Thymus (tissue), 14 donors: ENCODE measurements around the gene PATL2. TPM values are rescaled to one million over a fixed set of nuclear protein-coding genes. Genes with fewer than 3 reads are reported as not detected.
A peak's percentile ranks its signal among the peaks of the same experiment; 100 is the strongest.
"Not testable (repeated sequence)": the region's sequence is repeated elsewhere in the genome, so short reads cannot be mapped to it uniquely, and the experiment has no call there.

Experiments
- DNase-seq, 9 donors: peaks; one replicate each; pipeline ENCODE4 v3.0.0-alpha.2; 2013; ENCODE audit warnings: low spot score in 9 of 9, low read depth in 6 of 9, missing footprints in 1 of 9
- H3K27ac ChIP-seq, 2 donors: one replicate each; pipeline ENCODE4 v1.5.1; 2013; ENCODE audit warnings: control low read depth in 1 of 2, low read depth in 1 of 2, low read length in 1 of 2, mild to moderate bottlenecking in 1 of 2, moderate library complexity in 1 of 2
- H3K27me3 ChIP-seq, 2 donors: one replicate each; pipeline ENCODE4 v1.5.1; 2013; ENCODE audit warnings: low read length in 1 of 2; ENCODE audit not compliant: control insufficient read depth in 2 of 2, insufficient read depth in 1 of 2
- H3K36me3 ChIP-seq, 2 donors: one replicate each; pipeline ENCODE4 v1.5.1; 2013; ENCODE audit warnings: low read length in 1 of 2, mild to moderate bottlenecking in 1 of 2, moderate library complexity in 1 of 2; ENCODE audit not compliant: control insufficient read depth in 2 of 2, insufficient read depth in 2 of 2
- H3K4me1 ChIP-seq, 2 donors: one replicate each; pipeline ENCODE4 v1.5.1; 2013; ENCODE audit warnings: low read length in 2 of 2; ENCODE audit not compliant: control insufficient read depth in 2 of 2, insufficient read depth in 2 of 2
- H3K4me3 ChIP-seq, 2 donors: one replicate each; pipeline ENCODE4 v1.5.1; 2013; ENCODE audit warnings: low read length in 2 of 2, control low read depth in 1 of 2, mild to moderate bottlenecking in 1 of 2
- H3K9me3 ChIP-seq, 2 donors: one replicate each; pipeline ENCODE4 v1.5.1; 2013; ENCODE audit warnings: low read length in 1 of 2, mild to moderate bottlenecking in 1 of 2; ENCODE audit not compliant: control insufficient read depth in 2 of 2, insufficient read depth in 1 of 2
- WGBS: extraction: QIAGEN DNeasy Blood & Tissue Kit; methylation state at CpG from one replicate; pipeline ENCODE4 v1.1.7; 2013; 5-methylcytosine and 5-hydroxymethylcytosine counted together
- long read RNA-seq, 10 donors: transcript quantifications; one replicate each; lab custom pipeline, GENCODE V29; 2026
- polyA plus RNA-seq: library from polyadenylated mRNA; stranded (reverse); fragments of 200-250 nt; gene quantifications from one replicate; pipeline ENCODE4 v1.2.3, GENCODE V29; 2013
- total RNA-seq: library from RNA; stranded (reverse); fragments of 120-200 nt; gene quantifications from one replicate; pipeline ENCODE4 v1.2.4, GENCODE V29; 2013
- donor health status: healthy.

Gene PATL2
- 2.2 TPM for total RNA-seq
- 25.8 TPM for polyA plus RNA-seq
- long read RNA-seq, donor 1, partial matches to known transcripts, result 203 of 810 reads
- long read RNA-seq, donor 1, other reads (novel, unspliced or antisense), result 607 of 810 reads
- long read RNA-seq, donor 2, result 0 reads
- long read RNA-seq, donor 3, partial matches to known transcripts, result 9,653 of 10,055 reads
- long read RNA-seq, donor 3, other reads (novel, unspliced or antisense), result 401 of 10,055 reads
- long read RNA-seq, donor 4, result 0 reads
- long read RNA-seq, donor 5, transcript PATL2-202 (2 exons, 867 nt), result major isoform, 6 of 8 reads
- long read RNA-seq, donor 5, partial matches to known transcripts, result 0 of 8 reads
- long read RNA-seq, donor 5, other reads (novel, unspliced or antisense), result 0 of 8 reads
- long read RNA-seq, donor 6, partial matches to known transcripts, result 5,250 of 5,578 reads
- long read RNA-seq, donor 6, other reads (novel, unspliced or antisense), result 326 of 5,578 reads
- long read RNA-seq, donor 7, result 0 reads
- long read RNA-seq, donor 8, result 0 reads
- long read RNA-seq, donor 9, partial matches to known transcripts, result 861 of 4,153 reads
- long read RNA-seq, donor 9, other reads (novel, unspliced or antisense), result 3,291 of 4,153 reads
- long read RNA-seq, donor 10, partial matches to known transcripts, result 1,202 of 4,835 reads
- long read RNA-seq, donor 10, other reads (novel, unspliced or antisense), result 3,632 of 4,835 reads

DNA sequence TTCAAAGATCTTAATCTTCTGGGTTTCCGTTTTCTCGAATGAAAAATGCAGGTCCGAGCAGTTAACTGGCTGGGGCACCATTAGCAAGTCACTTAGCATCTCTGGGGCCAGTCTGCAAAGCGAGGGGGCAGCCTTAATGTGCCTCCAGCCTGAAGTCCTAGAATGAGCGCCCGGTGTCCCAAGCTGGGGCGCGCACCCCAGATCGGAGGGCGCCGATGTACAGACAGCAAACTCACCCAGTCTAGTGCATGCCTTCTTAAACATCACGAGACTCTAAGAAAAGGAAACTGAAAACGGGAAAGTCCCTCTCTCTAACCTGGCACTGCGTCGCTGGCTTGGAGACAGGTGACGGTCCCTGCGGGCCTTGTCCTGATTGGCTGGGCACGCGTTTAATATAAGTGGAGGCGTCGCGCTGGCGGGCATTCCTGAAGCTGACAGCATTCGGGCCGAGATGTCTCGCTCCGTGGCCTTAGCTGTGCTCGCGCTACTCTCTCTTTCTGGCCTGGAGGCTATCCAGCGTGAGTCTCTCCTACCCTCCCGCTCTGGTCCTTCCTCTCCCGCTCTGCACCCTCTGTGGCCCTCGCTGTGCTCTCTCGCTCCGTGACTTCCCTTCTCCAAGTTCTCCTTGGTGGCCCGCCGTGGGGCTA lies at the start of gene PATL2, which contains the start of gene B2M:
Gene PATL2 (minus strand): TSS at position 228 of the 647 bp plus-strand sequence. CDS start 34,833 bp downstream, outside the sequence.
Gene B2M (plus strand): TSS at position 422 of the 647 bp plus-strand sequence. CDS start 30 bp downstream, at position 452.
- under 1% methylated on average over 37 of the region's 37 CpGs for WGBS
- peaks cover 16 to 26% of the 10 kb centered on the region in 2 donors for H3K4me1 ChIP-seq

DNA sequence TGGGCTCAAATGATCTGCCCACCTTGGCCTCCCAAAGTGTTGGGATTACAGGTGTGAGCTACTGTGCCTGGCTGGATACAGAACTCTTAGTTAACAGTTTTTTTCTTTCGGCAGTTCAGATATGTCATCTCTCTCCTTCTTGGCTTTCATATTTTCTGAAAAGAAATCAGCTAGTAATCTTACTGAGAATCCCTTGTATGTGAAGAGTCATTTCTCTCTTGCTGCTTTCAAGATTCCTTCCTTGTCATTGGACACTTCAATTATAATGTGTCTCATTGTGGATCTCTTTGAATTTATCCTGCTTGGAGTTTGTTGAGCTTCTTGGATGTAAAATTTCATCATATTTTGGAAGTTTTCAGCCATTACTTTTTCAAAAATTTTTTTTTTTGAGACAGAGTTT lies 42.2 kb upstream of the PATL2 start:
- Histone ChIP-seq H3K27ac (no peak overlapping the region), H3K9me3 (no peaks in the 10 kb centered on the region), H3K36me3 (no peaks in the 10 kb centered on the region), H3K4me3 (no peak overlapping the region), H3K4me1 (no peaks in the 10 kb centered on the region), H3K27me3 (no peaks in the 10 kb centered on the region)
- 96% methylated on average over 1 of the region's 1 CpG for WGBS
- DNase-seq, result no peak

More for the DNA sequence above, at the start of gene PATL2, which contains the start of gene B2M:
- DNase-seq, result peak; percentile 95 to 99 (median 97)
- Histone ChIP-seq H3K36me3 (peaks cover 18 to 27% of the 10 kb centered on the region in 2 donors), H3K27ac (peak within 1 kb of the TSS; percentile 99 to 100), H3K9me3 (no peaks in the 10 kb centered on the region), H3K4me3 (peak within 1 kb of the TSS; percentile 90 to 100), H3K27me3 (no peaks in the 10 kb centered on the region)

DNA sequence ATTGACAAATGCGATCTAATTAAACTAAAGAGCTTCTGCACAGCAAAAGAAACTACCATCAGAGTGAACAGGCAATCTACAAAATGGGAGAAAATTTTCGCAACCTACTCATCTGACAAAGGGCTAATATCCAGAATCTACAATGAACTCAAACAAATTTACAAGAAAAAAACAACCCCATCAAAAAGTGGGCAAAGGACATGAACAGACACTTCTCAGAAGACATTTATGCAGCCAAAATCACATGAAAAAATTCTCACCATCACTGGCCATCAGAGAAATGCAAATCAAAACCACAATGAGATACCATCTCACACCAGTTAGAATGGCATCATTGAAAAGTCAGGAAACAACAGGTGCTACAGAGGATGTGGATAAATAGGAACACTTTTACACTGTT lies 32.3 kb upstream of the PATL2 start:
- not testable (repeated sequence) for H3K27ac ChIP-seq, H3K36me3 ChIP-seq, H3K27me3 ChIP-seq, H3K4me3 ChIP-seq, H3K4me1 ChIP-seq, DNase-seq, H3K9me3 ChIP-seq
- WGBS, result 98% methylated on average over 2 of the region's 2 CpGs

DNA sequence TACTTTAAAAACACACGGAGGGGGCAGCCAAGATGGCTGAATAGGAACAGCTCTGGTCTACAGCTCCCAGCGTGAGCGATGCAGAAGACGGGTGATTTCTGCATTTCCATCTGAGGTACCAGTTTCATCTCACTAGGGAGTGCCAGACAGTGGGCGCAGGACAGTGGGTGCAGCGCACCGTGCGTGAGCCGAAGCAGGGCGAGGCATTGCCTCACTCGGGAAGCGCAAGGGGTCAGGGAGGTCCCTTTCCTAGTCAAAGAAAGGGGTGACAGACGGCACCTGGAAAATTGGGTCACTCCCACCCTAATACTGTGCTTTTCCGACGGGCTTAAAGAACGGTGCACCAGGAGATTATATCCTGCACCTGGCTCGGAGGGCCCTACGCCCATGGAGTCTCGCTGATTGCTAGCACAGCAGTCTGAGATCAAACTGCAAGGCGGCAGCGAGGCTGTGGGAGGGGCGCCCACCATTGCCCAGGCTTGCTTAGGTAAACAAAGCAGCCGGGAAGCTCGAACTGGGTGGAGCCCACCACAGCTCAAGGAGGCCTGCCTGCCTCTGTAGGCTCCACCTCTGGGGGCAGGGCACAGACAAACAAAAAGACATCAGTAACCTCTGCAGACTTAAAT lies 28.2 kb upstream of the PATL2 start:
- H3K9me3 ChIP-seq, H3K4me1 ChIP-seq: not testable (repeated sequence)
- 88% methylated on average over 21 of the region's 24 CpGs for WGBS

DNA sequence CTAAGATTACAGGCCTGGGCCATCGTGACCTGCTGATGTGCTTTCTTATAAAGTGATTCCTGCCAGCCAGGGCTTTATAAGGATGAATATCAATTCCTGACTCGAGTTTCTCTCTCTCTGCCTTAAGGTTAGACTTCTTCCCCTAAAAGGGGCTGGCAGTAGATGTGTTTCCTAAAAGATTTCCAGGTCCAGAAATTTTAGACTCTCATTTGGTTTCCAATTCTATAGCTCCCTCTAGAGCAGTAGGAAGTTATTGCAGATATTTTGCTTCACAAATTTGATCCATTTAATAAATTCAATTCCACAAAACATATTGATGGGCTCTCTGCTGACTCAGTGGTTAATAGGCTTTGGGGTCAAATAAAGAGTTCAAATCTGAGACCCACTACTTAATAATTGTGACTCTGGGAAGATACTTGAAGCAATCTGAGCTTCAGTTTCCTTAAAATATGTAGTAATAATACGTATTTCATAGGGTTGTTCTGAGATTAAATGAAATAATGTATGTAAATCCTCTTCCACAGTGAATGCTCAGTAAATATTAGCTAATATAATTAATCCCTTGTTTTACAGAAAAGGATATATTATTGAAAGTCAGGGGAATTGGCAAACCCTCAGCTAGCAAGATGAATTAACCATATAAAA lies 27.3 kb upstream of the PATL2 start:
- H3K4me3 ChIP-seq, result no peak overlapping the region
- H3K9me3 ChIP-seq, result no peaks in the 10 kb centered on the region
- no peaks in the 10 kb centered on the region for H3K36me3 ChIP-seq
- peak in 2 of 9 donors; percentile 52 to 73 for DNase-seq
- 67% methylated on average over 3 of the region's 3 CpGs for WGBS
- peaks cover 0 to 2% of the 10 kb centered on the region in 2 donors for H3K4me1 ChIP-seq
- no peaks in the 10 kb centered on the region for H3K27me3 ChIP-seq
- no peak overlapping the region for H3K27ac ChIP-seq

More for the DNA sequence above, 28.2 kb upstream of the PATL2 start:
- not testable (repeated sequence) for DNase-seq, H3K27me3 ChIP-seq, H3K27ac ChIP-seq, H3K36me3 ChIP-seq, H3K4me3 ChIP-seq

DNA sequence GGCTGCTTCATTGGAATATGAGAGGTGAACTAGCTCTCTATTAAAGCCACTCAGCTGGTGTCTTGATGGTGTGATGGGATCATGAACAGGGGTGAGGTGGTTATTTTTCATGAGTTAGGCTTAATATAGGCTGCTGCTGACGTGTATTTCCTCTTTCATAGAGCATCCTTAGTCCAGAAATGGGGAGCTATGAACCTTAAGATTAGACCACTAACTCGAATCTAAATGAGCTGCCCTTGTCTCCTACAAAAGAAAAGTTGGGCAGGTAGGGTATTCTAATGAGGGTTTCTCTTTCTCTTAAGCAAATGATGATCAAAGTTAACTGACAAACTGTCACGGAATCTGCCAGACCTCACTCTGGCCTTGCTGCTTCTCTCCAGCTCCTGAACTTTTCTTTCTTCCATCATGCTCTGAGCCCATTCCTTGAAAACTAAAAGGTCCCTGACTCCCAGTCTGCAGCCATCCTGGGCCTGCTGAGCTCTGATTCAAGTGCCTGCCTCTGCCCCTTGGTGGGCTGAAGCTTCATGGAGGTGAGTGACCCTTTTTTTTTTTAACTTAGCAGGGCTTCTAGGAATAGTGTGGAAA lies 25.1 kb upstream of the PATL2 start, which contains the start of gene TRIM69:
Gene TRIM69 (plus strand): TSS at position 348 of the 585 bp plus-strand sequence. CDS start 177 bp downstream, at position 525.
- Histone ChIP-seq H3K27me3 (no peaks in the 10 kb centered on the region), H3K27ac (peak within 1 kb of the TSS in 1 of 2 donors; percentile 53), H3K4me1 (peaks cover 0 to 2% of the 10 kb centered on the region in 2 donors), H3K9me3 (no peaks in the 10 kb centered on the region), H3K4me3 (no peak within 1 kb of the TSS), H3K36me3 (peaks cover 0 to 7% of the 10 kb centered on the region in 2 donors)
- WGBS, result 95% methylated on average over 3 of the region's 3 CpGs
- DNase-seq, result no peak

DNA sequence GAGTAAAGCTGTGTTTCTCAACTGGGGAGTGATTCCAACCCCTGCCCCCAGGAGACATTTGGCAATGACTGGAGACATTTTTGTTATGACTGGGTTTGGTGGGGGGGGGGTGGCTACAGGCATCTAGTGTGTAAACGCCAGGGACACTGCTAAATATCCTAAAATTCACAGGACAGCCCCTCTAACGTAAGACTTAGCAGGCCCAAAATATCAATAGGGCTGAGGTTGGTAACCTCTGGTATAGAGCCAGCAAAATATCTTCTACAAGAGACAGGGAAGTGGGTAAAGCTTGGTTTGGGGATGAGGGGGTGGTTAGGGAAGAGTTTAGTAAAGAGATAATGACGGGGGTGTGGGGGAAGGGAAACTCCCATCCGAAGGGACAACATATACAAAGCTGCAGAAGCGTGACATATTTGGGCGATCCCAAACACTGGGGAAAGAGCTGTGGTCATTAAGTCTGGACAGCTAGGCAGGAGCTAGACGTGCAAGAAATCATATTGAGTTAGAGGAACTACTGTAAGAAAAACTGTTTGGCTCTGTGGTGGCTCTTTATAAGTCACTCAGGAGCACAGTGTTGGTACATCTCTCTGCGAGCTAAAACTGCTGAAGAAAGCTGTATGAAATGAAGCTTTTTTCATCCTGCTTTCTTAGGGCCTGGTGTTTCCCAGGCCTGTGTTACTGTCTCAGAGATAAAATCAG lies 24.5 kb upstream of the PATL2 start:
- Histone ChIP-seq H3K4me3 (no peak overlapping the region), H3K36me3 (peaks cover 0 to 7% of the 10 kb centered on the region in 2 donors), H3K27ac (peak overlapping the region in 1 of 2 donors; percentile 53), H3K9me3 (no peaks in the 10 kb centered on the region), H3K4me1 (peaks cover 0 to 4% of the 10 kb centered on the region in 2 donors), H3K27me3 (no peaks in the 10 kb centered on the region)
- no peak for DNase-seq
- 86% methylated on average over 8 of the region's 8 CpGs for WGBS
